AG04450 (cell line): ENCODE measurements around the gene CDKL1. TPM values are rescaled to one million over a fixed set of nuclear protein-coding genes. Genes with fewer than 3 reads are reported as not detected.
A peak's percentile ranks its signal among the peaks of the same experiment; 100 is the strongest.

ENCODE experiments used
- CTCF ChIA-PET: fragments of 300-600, 350-600 bp; formaldehyde crosslinking; extraction: SDS; loops from one replicate; lab custom pipeline; 2022; ENCODE audit warnings: antibody characterized with exemption, inconsistent platforms; lab: Charles Lee
- POLR2A ChIA-PET: fragments of 350-600 bp; formaldehyde crosslinking; extraction: SDS; loops from one replicate; lab custom pipeline; 2021; ENCODE audit warnings: antibody characterized with exemption, inconsistent platforms; lab: Yijun Ruan, JAX
- DNase-seq: peaks from one replicate; pipeline ENCODE4 v3.0.0-alpha.2; 2011; ENCODE audit warnings: low read depth, low spot score
- H3K27ac ChIP-seq: one replicate; pipeline ENCODE4 v1.5.1; 2012; ENCODE audit warnings: low read depth, low read length, control low read depth
- H3K27me3 ChIP-seq: one replicate; pipeline ENCODE4 v1.6.0; 2012; ENCODE audit warnings: low read length; ENCODE audit not compliant: control insufficient read depth, insufficient read depth
- H3K4me3 ChIP-seq: 2 replicates; pipeline ENCODE4 v1.5.1; 2011; ENCODE audit warnings: mild to moderate bottlenecking, low read depth, low read length, control low read depth
- H3K9me3 ChIP-seq: 2 replicates; pipeline ENCODE4 v1.5.1; 2012; ENCODE audit warnings: low read length; ENCODE audit not compliant: control insufficient read depth, insufficient read depth
- CTCF ChIP-seq: IDR thresholded peaks from 2 replicates; pipeline ENCODE4 v1.5.1; 2011; ENCODE audit warnings: low read depth, low read length, control low read depth, inconsistent platforms
- polyA plus RNA-seq: library from polyadenylated mRNA; depleted of rRNA; stranded (reverse); fragments of >200 nt; gene quantifications from 2 replicates; pipeline ENCODE4 v1.2.3, GENCODE V29; 2011

Gene CDKL1
- polyA plus RNA-seq, 1 experiment: 20.1 TPM

- peak; percentile 95 for TF ChIP-seq CTCF
- ChIA-PET CTCF (interaction anchor here (0.7 to 3.6 kb wide), 31 partner anchors 8 to 459 kb away, joined by 3 to 20 read pairs (median 5); partner anchors contain the start of genes ATL1, CDKL1, DMAC2L and L2HGDH), POLR2A (interaction anchor here (0.8 to 1.0 kb wide), 2 partner anchors 9 to 347 kb away, joined by 3 to 5 read pairs; partner anchors contain the start of genes DMAC2L, L2HGDH and SAV1)
- H3K4me3 ChIP-seq: peak overlapping the region; percentile 41
- H3K27ac ChIP-seq: peak overlapping the region; percentile 58
- H3K9me3 ChIP-seq: no peaks in the 10 kb centered on the region
- peak; percentile 86 for DNase-seq
- no peaks in the 10 kb centered on the region for H3K27me3 ChIP-seq
Measured at GRCh38 chr14:50321009-50321660, 75.5 kb downstream of the CDKL1 start.

GRCh38 chr14:50320283-50320682 lies 76.4 kb downstream of the CDKL1 start:
- Histone ChIP-seq H3K27me3 (no peaks in the 10 kb centered on the region), H3K4me3 (no peak overlapping the region; the same call in 1 of the 2 replicates), H3K27ac (no peak overlapping the region), H3K9me3 (no peaks in the 10 kb centered on the region)
- ChIA-PET POLR2A (interaction anchor here (0.5 to 1.0 kb wide), 2 partner anchors 8 to 13 kb away, joined by 5 to 10 read pairs; partner anchors contain the start of genes DMAC2L and L2HGDH), CTCF (interaction anchor here (0.5 to 3.6 kb wide), 27 partner anchors 8 to 459 kb away, joined by 3 to 20 read pairs (median 6); partner anchors contain the start of genes ATL1, CDKL1, DMAC2L and L2HGDH)
- no peak for DNase-seq
- no peak for TF ChIP-seq CTCF

GRCh38 chr14:50319721-50320120 lies 77.0 kb downstream of the CDKL1 start:
- ChIA-PET POLR2A (no interaction called here), CTCF (interaction anchor here (0.7 to 3.6 kb wide), 15 partner anchors 9 to 540 kb away, joined by 3 to 20 read pairs (median 4); partner anchors contain the start of genes CDKL1 and MAP4K5)
- no peaks in the 10 kb centered on the region for H3K9me3 ChIP-seq
- H3K27ac ChIP-seq: no peak overlapping the region
- no peak for TF ChIP-seq CTCF
- DNase-seq: no peak
- H3K4me3 ChIP-seq: no peak overlapping the region
- no peaks in the 10 kb centered on the region for H3K27me3 ChIP-seq

DNA sequence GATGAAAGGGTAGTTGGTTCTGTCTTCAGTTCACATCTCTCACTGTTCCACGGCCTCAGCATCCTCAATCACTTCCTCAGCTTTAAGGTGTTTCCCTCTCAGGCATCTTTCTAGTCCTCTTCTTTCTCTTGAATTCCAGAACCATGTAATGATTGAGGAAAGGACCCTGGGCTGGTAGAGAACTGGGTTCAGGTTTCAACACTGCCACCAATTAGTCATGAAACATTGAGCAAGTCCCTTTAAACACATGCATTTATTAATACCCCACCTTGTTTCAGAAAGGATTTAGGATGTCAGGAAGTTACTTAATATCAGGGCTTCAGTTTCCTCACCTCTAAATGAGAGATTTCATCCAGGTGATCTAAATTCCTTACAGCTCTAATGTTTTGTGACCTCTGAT lies 77.4 kb downstream of the CDKL1 start:
- POLR2A ChIA-PET: no interaction called here

More for the DNA sequence above, 77.4 kb downstream of the CDKL1 start:
- no peak for TF ChIP-seq CTCF
- no peak overlapping the region for H3K4me3 ChIP-seq
- no peaks in the 10 kb centered on the region for H3K27me3 ChIP-seq
- H3K9me3 ChIP-seq: no peaks in the 10 kb centered on the region
- no peak overlapping the region for H3K27ac ChIP-seq
- DNase-seq: no peak
- CTCF ChIA-PET: interaction anchor here (0.7 to 3.6 kb wide), 8 partner anchors 13 to 541 kb away, joined by 3 to 19 read pairs (median 4); no protein-coding TSS in a partner anchor
